ENCODE results near the gene KREMEN1. TPM values are rescaled to one million over a fixed set of nuclear protein-coding genes. Genes with fewer than 3 reads are reported as not detected.

KREMEN1 gene
- total RNA-seq, 1 experiment from 2014 or later = 2.2 TPM

GRCh38 chr22:29112681-29113080 is 39.8 kb downstream of the KREMEN1 start:
- CTCF ChIA-PET = no interaction called here
- DNase-seq (ENCODE audit: low read depth, low spot score) (no peak), ATAC-seq (no peak)
- in situ Hi-C loops (cut with HindIII; ENCODE audit: low pct_unique_long_range_greater_than_20kb, low sequenced_read_pairs) = no loop called here
- Histone ChIP-seq H3K9me3 (ENCODE audit: control insufficient read depth, insufficient read depth, low read depth, low read length) (no peaks in the 10 kb centered on the region), H3K4me1 (ENCODE audit: control insufficient read depth, insufficient read depth, low read length) (no peaks in the 10 kb centered on the region), H3K36me3 (ENCODE audit: control insufficient read depth, insufficient read depth, low read length) (no peaks in the 10 kb centered on the region), H3K27me3 (ENCODE audit: control insufficient read depth, insufficient read depth, low read length) (no peaks in the 10 kb centered on the region), H3K4me3 (ENCODE audit: low read depth in 2 of 2, low read length in 2 of 2) (no peak overlapping the region), H3K27ac (ENCODE audit: low read length) (no peak overlapping the region)
- no peak for TF ChIP-seq REST (IDR thresholded peaks at IDR 0.05; ENCODE audit: insufficient read depth in 1 of 2, low read depth in 2 of 2, low read length in 1 of 2)
- TF ChIP-seq SIN3A (IDR thresholded peaks at IDR 0.05; ENCODE audit: borderline replicate concordance, insufficient read depth, low read depth, low read length) = no peak
- TF ChIP-seq TCF7L2 (IDR thresholded peaks at IDR 0.05; ENCODE audit: low read depth, low read length) = no peak
- no peak for TF ChIP-seq POLR2AphosphoS5 (IDR thresholded peaks at IDR 0.05; ENCODE audit: low read depth, low read length)
- no peak for TF ChIP-seq CTCF (IDR thresholded peaks at IDR 0.05)
- intact Hi-C loops (cut with micrococcal nuclease; ENCODE audit: unreplicated experiment) = no loop called here
- BruUV-seq (replicated peaks) = no TSS peak
- POLR2A ChIA-PET = no interaction called here

GRCh38 chr22:29113319-29113718 is 40.5 kb downstream of the KREMEN1 start:
- ATAC-seq (no peak), DNase-seq (ENCODE audit: low read depth, low spot score) (no peak)
- Histone ChIP-seq H3K27me3 (ENCODE audit: control insufficient read depth, insufficient read depth, low read length) (no peaks in the 10 kb centered on the region), H3K36me3 (ENCODE audit: control insufficient read depth, insufficient read depth, low read length) (no peaks in the 10 kb centered on the region), H3K27ac (ENCODE audit: low read length) (no peak overlapping the region), H3K4me3 (ENCODE audit: low read depth in 2 of 2, low read length in 2 of 2) (no peak overlapping the region), H3K4me1 (ENCODE audit: control insufficient read depth, insufficient read depth, low read length) (no peaks in the 10 kb centered on the region), H3K9me3 (ENCODE audit: control insufficient read depth, insufficient read depth, low read depth, low read length) (no peaks in the 10 kb centered on the region)
- CTCF ChIA-PET = no interaction called here
- in situ Hi-C loops (cut with HindIII; ENCODE audit: low pct_unique_long_range_greater_than_20kb, low sequenced_read_pairs) (no loop called here), intact Hi-C loops (cut with micrococcal nuclease; ENCODE audit: unreplicated experiment) (no loop called here)
- no TSS peak for BruUV-seq (replicated peaks)
- POLR2A ChIA-PET = no interaction called here
- TF ChIP-seq SIN3A (IDR thresholded peaks at IDR 0.05; ENCODE audit: borderline replicate concordance, insufficient read depth, low read depth, low read length) = no peak
- TF ChIP-seq REST (IDR thresholded peaks at IDR 0.05; ENCODE audit: insufficient read depth in 1 of 2, low read depth in 2 of 2, low read length in 1 of 2) = no peak
- no peak for TF ChIP-seq POLR2AphosphoS5 (IDR thresholded peaks at IDR 0.05; ENCODE audit: low read depth, low read length)
- TF ChIP-seq TCF7L2 (IDR thresholded peaks at IDR 0.05; ENCODE audit: low read depth, low read length) = no peak
- no peak for TF ChIP-seq CTCF (IDR thresholded peaks at IDR 0.05)
